ENCODE data around the gene NOS3.

NOS3 gene

DNA sequence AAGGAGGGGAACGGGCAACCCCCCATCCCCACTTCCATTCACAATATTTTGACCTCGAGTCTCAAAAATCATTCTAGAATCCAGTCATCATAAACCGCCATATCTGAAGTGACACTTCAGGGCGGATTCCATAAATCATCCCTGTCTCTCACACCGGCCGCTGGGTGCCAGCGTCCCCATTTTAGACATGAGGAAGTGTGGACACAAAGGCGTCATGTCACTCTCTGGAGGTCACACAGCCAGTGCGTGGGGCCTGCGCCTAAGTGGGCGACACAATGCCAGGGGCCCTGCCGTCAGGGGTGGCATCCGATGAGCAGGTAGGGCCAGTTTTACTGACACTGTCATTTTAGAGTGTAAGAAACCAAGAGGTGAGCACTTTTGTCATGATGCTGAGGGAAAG is 32.2 kb upstream of the NOS3 start:
- Histone ChIP-seq H3K9me3 (ENCODE audit: control insufficient read depth, low read length) (no peaks in the 10 kb centered on the region), H3K9ac (no peak overlapping the region), H2AFZ (no peak overlapping the region), H3K36me3 (ENCODE audit: control insufficient read depth, insufficient read depth, low read length) (no peaks in the 10 kb centered on the region), H3K27ac (no peak overlapping the region), H3K79me2 (peaks cover 22% of the 10 kb centered on the region), H3K27me3 (ENCODE audit: control insufficient read depth, insufficient read depth, low read length) (no peaks in the 10 kb centered on the region), H3K4me3 (ENCODE audit: low read depth, low read length) (no peak overlapping the region), H3K4me1 (no peaks in the 10 kb centered on the region), H3K4me2 (ENCODE audit: low read length) (no peak overlapping the region)
- TF ChIP-seq, protein P1, sequence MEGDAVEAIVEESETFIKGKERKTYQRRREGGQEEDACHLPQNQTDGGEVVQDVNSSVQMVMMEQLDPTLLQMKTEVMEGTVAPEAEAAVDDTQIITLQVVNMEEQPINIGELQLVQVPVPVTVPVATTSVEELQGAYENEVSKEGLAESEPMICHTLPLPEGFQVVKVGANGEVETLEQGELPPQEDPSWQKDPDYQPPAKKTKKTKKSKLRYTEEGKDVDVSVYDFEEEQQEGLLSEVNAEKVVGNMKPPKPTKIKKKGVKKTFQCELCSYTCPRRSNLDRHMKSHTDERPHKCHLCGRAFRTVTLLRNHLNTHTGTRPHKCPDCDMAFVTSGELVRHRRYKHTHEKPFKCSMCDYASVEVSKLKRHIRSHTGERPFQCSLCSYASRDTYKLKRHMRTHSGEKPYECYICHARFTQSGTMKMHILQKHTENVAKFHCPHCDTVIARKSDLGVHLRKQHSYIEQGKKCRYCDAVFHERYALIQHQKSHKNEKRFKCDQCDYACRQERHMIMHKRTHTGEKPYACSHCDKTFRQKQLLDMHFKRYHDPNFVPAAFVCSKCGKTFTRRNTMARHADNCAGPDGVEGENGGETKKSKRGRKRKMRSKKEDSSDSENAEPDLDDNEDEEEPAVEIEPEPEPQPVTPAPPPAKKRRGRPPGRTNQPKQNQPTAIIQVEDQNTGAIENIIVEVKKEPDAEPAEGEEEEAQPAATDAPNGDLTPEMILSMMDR (IDR thresholded peaks at IDR 0.05), result no peak

DNA sequence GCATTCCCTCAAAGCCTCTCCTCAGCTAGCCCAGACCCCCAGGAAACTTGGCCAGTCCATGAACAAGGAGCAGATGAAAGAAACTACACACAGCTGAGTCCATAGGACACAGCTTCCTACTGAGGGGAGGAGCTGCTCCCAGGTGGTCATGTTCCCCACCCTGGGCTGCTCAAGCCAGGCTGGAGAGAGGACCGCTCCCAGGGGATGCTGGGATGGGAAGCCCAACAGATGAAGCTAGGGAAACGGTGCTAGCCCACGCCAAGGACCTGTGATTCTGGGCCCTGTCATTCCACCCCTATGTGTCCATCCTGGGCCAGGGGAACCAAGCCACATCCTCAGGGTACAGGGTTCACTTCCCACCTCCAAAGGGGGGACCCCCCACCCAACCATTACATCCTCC is 31.7 kb upstream of the NOS3 start:
- Histone ChIP-seq H3K9ac (no peak overlapping the region), H3K36me3 (ENCODE audit: control insufficient read depth, insufficient read depth, low read length) (no peaks in the 10 kb centered on the region), H3K79me2 (peaks cover 25% of the 10 kb centered on the region), H3K27me3 (ENCODE audit: control insufficient read depth, insufficient read depth, low read length) (no peaks in the 10 kb centered on the region), H3K27ac (no peak overlapping the region), H3K4me1 (peaks cover 4% of the 10 kb centered on the region), H2AFZ (no peak overlapping the region), H3K9me3 (ENCODE audit: control insufficient read depth, low read length) (no peaks in the 10 kb centered on the region), H3K4me2 (ENCODE audit: low read length) (no peak overlapping the region), H3K4me3 (ENCODE audit: low read depth, low read length) (no peak overlapping the region)
- TF ChIP-seq, protein P1 (IDR thresholded peaks at IDR 0.05), result no peak

DNA sequence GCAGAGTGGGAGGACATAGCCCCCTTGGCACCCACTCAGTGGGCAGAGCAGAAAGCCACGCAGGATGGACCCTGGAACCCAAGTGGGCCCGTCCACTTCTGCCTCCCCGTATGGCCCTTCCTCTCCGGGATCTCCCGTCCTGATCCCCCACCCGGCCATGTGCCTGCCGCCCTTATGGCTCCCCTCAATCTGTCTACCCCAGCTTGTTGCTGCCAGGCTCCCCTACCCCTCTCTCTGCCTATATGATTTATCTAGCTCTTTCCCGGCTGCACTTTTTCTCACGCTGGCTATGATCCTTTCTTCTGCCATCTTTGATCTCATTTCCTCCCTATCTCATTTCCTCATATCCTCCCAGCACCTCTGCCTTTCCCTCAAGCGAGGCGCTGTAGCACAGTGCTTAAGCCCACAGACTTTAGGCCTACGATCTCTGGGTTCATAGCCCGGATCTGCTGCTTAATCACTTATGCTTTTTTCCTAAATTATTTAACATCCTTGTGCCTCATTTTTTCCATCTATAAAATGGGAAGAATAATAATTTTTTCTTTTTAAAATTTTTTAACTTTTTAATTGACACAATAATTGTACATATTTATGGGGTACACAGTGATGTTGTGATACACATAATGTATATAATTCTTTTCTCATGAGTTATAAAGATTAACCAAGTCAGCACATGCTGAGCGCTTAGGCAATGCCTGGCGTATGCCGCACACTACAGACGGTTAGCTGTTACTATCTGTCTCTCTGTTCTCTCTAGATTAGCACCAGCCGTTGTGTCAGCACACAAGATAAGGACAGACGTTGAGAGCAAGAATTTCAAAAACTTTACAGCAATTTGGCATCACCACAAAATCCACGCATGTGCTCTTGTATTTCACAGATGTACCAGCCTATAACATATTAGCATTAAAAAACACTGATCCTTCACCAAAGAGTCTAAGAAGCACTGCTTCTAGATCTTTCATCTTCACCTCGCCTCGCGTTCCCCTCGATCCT is 30.8 kb upstream of the NOS3 start:
- Histone ChIP-seq H3K4me3 (ENCODE audit: low read depth, low read length) (no peak overlapping the region), H3K4me1 (peaks cover 10% of the 10 kb centered on the region), H3K9ac (no peak overlapping the region), H3K4me2 (ENCODE audit: low read length) (no peak overlapping the region), H3K79me2 (peaks cover 34% of the 10 kb centered on the region), H3K9me3 (ENCODE audit: control insufficient read depth, low read length) (no peaks in the 10 kb centered on the region), H2AFZ (no peak overlapping the region), H3K27ac (no peak overlapping the region), H3K27me3 (ENCODE audit: control insufficient read depth, insufficient read depth, low read length) (no peaks in the 10 kb centered on the region), H3K36me3 (ENCODE audit: control insufficient read depth, insufficient read depth, low read length) (no peaks in the 10 kb centered on the region)
- TF ChIP-seq, protein P1 (IDR thresholded peaks at IDR 0.05), result no peak

DNA sequence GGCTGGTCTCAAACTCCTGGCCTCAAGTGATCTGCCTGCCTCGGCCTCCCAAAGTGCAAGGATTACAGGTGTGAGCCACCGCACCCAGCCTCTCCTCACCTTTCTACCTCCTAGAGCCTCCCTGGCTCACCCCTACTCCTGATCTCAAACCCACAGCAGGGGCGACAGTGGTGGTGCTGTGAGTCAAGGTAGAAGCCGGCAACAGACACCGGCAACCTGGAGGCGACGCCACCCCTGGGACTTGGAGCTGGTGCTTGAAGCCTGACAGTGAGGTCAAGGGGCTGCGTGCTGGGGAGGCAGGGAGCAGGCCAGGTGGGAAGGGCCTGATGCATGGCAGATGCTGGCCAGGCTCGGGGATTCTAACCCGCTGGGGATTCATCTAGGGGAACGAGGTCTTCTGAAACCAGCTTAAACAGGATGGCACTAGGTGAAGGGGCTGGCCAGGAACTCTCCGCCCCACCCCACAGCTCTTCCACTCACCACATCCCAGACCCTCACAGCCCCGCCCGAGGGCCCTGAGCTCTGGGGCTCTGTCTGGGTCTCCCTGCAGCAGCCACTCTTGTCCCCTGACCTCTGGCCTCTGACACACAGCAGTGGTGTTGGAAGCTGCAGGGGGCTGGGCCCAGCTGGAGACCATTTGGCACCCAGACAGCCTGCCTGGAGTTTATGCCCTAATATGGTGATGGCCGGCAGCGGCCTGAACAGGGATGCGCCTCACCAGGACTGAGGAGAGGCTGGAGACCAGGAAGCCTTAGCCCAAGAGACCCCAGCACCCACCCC is 29.1 kb upstream of the NOS3 start:
- no peaks in the 10 kb centered on the region for H3K36me3 ChIP-seq (ENCODE audit: control insufficient read depth, insufficient read depth, low read length)
- H3K9me3 ChIP-seq (ENCODE audit: control insufficient read depth, low read length), result no peaks in the 10 kb centered on the region
- H2AFZ ChIP-seq, result no peak overlapping the region
- H3K9ac ChIP-seq, result no peak overlapping the region
- no peak overlapping the region for H3K4me2 ChIP-seq (ENCODE audit: low read length)
- H3K79me2 ChIP-seq, result peaks cover 40% of the 10 kb centered on the region
- TF ChIP-seq, protein P1 (IDR thresholded peaks at IDR 0.05), result no peak
- peaks cover 18% of the 10 kb centered on the region for H3K4me1 ChIP-seq
- H3K27ac ChIP-seq, result no peak overlapping the region
- H3K4me3 ChIP-seq (ENCODE audit: low read depth, low read length), result no peak overlapping the region
- H3K27me3 ChIP-seq (ENCODE audit: control insufficient read depth, insufficient read depth, low read length), result no peaks in the 10 kb centered on the region
